Measurements from ENCODE around the gene UNC79. TPM values are rescaled to one million over a fixed set of nuclear protein-coding genes. Genes with fewer than 3 reads are reported as not detected.

The UNC79 gene
- total RNA-seq, 1 experiment from 2014 or later, result 0.07 TPM

DNA sequence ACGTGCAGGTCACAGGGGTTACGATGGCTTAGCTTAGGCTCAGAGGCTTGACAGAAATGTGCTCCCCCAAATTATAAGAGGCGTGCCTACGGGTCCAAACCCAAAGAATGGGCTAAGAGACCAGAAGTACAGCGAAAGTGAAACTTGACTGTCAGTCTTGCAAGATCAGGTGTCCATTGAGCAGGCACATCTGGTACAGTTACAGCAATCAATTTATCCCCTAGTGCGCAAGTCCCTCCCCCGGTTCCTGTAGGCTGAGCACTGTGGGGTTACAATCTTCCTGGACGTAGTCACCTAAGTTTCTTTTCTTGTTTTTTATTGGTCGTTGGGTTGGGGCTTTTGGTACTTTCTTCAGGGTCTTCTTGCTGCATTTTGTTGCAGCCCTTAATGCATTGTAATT lies 134.2 kb downstream of the UNC79 start:
- ChIA-PET POLR2A (ENCODE audit: unreplicated experiment) (no interaction called here), CTCF (no interaction called here)
- intact Hi-C loops (cut with micrococcal nuclease; ENCODE audit: unreplicated experiment), result no loop called here
- Histone ChIP-seq H3K79me2 (ENCODE audit: low read depth) (no peaks in the 10 kb centered on the region), H3K9me3 (ENCODE audit: insufficient read depth, low read depth) (no peaks in the 10 kb centered on the region), H3K4me1 (replicated peaks; ENCODE audit: insufficient read depth) (no peaks in the 10 kb centered on the region), H3K27ac (no peak overlapping the region), H3F3A (ENCODE audit: insufficient read depth, low read depth) (no peaks in the 10 kb centered on the region), H3K9me2 (ENCODE audit: insufficient read depth) (no peaks in the 10 kb centered on the region), H3K4me2 (no peak overlapping the region), H2AFZ (no peak overlapping the region), H3K36me3 (ENCODE audit: low read depth) (no peaks in the 10 kb centered on the region), H3K27me3 (ENCODE audit: insufficient read depth, low read depth) (peaks cover 66% of the 10 kb centered on the region), H4K20me1 (ENCODE audit: insufficient read depth) (no peaks in the 10 kb centered on the region), H3K4me3 (no peak overlapping the region)
- no TSS peak for BruUV-seq (replicated peaks)
- no peak for TF ChIP-seq CTCF (conservative IDR thresholded peaks at IDR 0.05)
- TF ChIP-seq EZH2 (IDR thresholded peaks at IDR 0.05; ENCODE audit: low read depth), result no peak
- no peak for DNase-seq

GRCh38 chr14:93566065-93566693 lies 135.4 kb downstream of the UNC79 start:
- ChIA-PET POLR2A (ENCODE audit: unreplicated experiment) (no interaction called here), CTCF (no interaction called here)
- intact Hi-C loops (cut with micrococcal nuclease; ENCODE audit: unreplicated experiment), result no loop called here
- Histone ChIP-seq H3K79me2 (ENCODE audit: low read depth) (no peaks in the 10 kb centered on the region), H2AFZ (no peak overlapping the region), H3K4me3 (no peak overlapping the region), H3K4me2 (no peak overlapping the region), H3K9me3 (ENCODE audit: insufficient read depth, low read depth) (no peaks in the 10 kb centered on the region), H3K27ac (no peak overlapping the region), H3K27me3 (ENCODE audit: insufficient read depth, low read depth) (peaks cover 70% of the 10 kb centered on the region), H4K20me1 (ENCODE audit: insufficient read depth) (no peaks in the 10 kb centered on the region), H3K36me3 (ENCODE audit: low read depth) (no peaks in the 10 kb centered on the region), H3F3A (ENCODE audit: insufficient read depth, low read depth) (no peaks in the 10 kb centered on the region), H3K4me1 (replicated peaks; ENCODE audit: insufficient read depth) (no peaks in the 10 kb centered on the region), H3K9me2 (ENCODE audit: insufficient read depth) (no peaks in the 10 kb centered on the region)
- TF ChIP-seq CTCF (conservative IDR thresholded peaks at IDR 0.05) (no peak), EZH2 (IDR thresholded peaks at IDR 0.05; ENCODE audit: low read depth) (no peak)
- DNase-seq, result no peak
- BruUV-seq (replicated peaks), result no TSS peak

DNA sequence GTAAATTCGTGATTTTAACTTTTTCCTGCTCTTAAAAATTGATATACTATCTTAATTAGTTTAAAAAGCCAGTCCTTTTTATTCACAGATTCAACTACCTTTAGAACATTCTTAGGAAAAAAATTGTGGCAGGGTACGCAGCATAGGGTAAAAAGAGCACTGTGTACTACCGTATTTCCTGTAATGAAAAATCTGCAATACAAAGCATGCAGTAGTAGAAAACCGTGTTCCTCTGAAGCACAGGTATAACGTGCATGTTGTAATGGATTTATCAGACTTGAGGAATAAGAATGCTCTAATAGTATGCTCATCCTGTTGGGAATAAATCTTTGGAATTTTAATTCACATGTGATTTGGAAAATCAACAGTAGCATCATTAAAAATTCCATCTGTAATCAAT lies 140.5 kb downstream of the UNC79 start:
- no peaks in the 10 kb centered on the region for H3K79me2 ChIP-seq (ENCODE audit: low read depth)
- intact Hi-C loops (cut with micrococcal nuclease; ENCODE audit: unreplicated experiment), result no loop called here
- H3K4me3 ChIP-seq, result no peak overlapping the region
- H3K4me1 ChIP-seq (replicated peaks; ENCODE audit: insufficient read depth), result no peaks in the 10 kb centered on the region
- H3K27ac ChIP-seq, result no peak overlapping the region
- H3K36me3 ChIP-seq (ENCODE audit: low read depth), result no peaks in the 10 kb centered on the region
- H4K20me1 ChIP-seq (ENCODE audit: insufficient read depth), result no peaks in the 10 kb centered on the region
- no peak for TF ChIP-seq EZH2 (IDR thresholded peaks at IDR 0.05; ENCODE audit: low read depth)
- no peaks in the 10 kb centered on the region for H3F3A ChIP-seq (ENCODE audit: insufficient read depth, low read depth)
- no peak overlapping the region for H3K4me2 ChIP-seq
- DNase-seq, result no peak
- no peaks in the 10 kb centered on the region for H3K9me2 ChIP-seq (ENCODE audit: insufficient read depth)
- no peaks in the 10 kb centered on the region for H3K9me3 ChIP-seq (ENCODE audit: insufficient read depth, low read depth)
- no TSS peak for BruUV-seq (replicated peaks)
- ChIA-PET CTCF (no interaction called here), POLR2A (ENCODE audit: unreplicated experiment) (no interaction called here)
- peaks cover 57% of the 10 kb centered on the region for H3K27me3 ChIP-seq (ENCODE audit: insufficient read depth, low read depth)
- no peak overlapping the region for H2AFZ ChIP-seq

DNA sequence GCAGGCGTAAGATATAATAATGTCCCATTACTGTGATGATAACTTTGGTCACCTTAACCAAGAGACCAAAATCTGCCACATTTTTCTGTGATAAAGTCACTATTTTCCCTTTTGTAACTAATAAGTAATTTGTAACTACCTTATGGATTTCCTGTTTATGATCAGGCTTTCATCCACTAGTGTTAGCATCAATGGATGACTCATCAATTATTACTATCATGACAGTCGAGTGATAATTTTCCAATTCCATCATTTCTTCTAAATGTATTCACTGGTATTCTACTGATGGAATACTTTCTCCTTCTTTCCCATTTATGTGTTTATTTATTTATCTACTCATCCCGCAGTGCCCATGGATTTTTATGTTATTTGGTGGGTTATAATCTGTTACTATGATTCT lies 148.4 kb downstream of the UNC79 start:
- CTCF ChIA-PET, result no interaction called here
- H3K4me2 ChIP-seq, result no peak overlapping the region
- H3K4me1 ChIP-seq (replicated peaks; ENCODE audit: insufficient read depth), result no peaks in the 10 kb centered on the region
- DNase-seq, result no peak
- no peak overlapping the region for H3K4me3 ChIP-seq
- no peaks in the 10 kb centered on the region for H4K20me1 ChIP-seq (ENCODE audit: insufficient read depth)
- H3K36me3 ChIP-seq (ENCODE audit: low read depth), result no peaks in the 10 kb centered on the region
- no peak overlapping the region for H3K27ac ChIP-seq
- no peaks in the 10 kb centered on the region for H3K9me3 ChIP-seq (ENCODE audit: insufficient read depth, low read depth)
- H3K9me2 ChIP-seq (ENCODE audit: insufficient read depth), result no peaks in the 10 kb centered on the region
- H3K27me3 ChIP-seq (ENCODE audit: insufficient read depth, low read depth), result peaks cover 66% of the 10 kb centered on the region
- intact Hi-C loops (cut with micrococcal nuclease; ENCODE audit: unreplicated experiment), result no loop called here
- POLR2A ChIA-PET (ENCODE audit: unreplicated experiment), result no interaction called here
- no TSS peak for BruUV-seq (replicated peaks)
- TF ChIP-seq EZH2 (IDR thresholded peaks at IDR 0.05; ENCODE audit: low read depth), result no peak
- TF ChIP-seq CTCF (conservative IDR thresholded peaks at IDR 0.05), result no peak
- no peak overlapping the region for H2AFZ ChIP-seq
- no peaks in the 10 kb centered on the region for H3K79me2 ChIP-seq (ENCODE audit: low read depth)
- no peaks in the 10 kb centered on the region for H3F3A ChIP-seq (ENCODE audit: insufficient read depth, low read depth)

Measured in PC-9 (cell line).